Neural cell (in vitro differentiated cells): ENCODE results near the gene SEZ6. TPM values are rescaled to one million over a fixed set of nuclear protein-coding genes. Genes with fewer than 3 reads are reported as not detected.

Experiments used
- H2AFZ ChIP-seq: fragments of 200-600, 300-800 bp; sonication (generic), shearing (Covaris generic); 2 replicates; pipeline ENCODE4 v1.6.0; 2014; ENCODE audit warnings: low read depth, mild to moderate bottlenecking, antibody characterized with exemption, low read length, moderate library complexity
- H3F3A ChIP-seq: fragments of 200-600 bp; shearing (Covaris generic); 2 replicates; pipeline ENCODE4 v1.6.1; 2016; ENCODE audit warnings: mild to moderate bottlenecking, moderate library complexity, mixed read lengths, antibody characterized with exemption, low read length; ENCODE audit not compliant: insufficient read depth, poor library complexity, severe bottlenecking
- H3K27ac ChIP-seq: fragments of 200-600, 300-800 bp; sonication (generic), shearing (Covaris generic); 2 replicates; pipeline ENCODE4 v1.5.1; 2014; ENCODE audit warnings: mild to moderate bottlenecking, low read length, moderate library complexity
- H3K27me3 ChIP-seq: fragments of 300-800, 200-600 bp; sonication (generic), shearing (Covaris generic); 2 replicates; pipeline ENCODE4 v1.6.0; 2014; ENCODE audit warnings: mild to moderate bottlenecking, low read depth, low read length, moderate library complexity; ENCODE audit not compliant: insufficient read depth
- H3K36me3 ChIP-seq: fragments of 300-800, 200-600 bp; sonication (generic), shearing (Covaris generic); 2 replicates; pipeline ENCODE4 v1.5.1; 2014; ENCODE audit warnings: mild to moderate bottlenecking, antibody characterized with exemption, low read length, moderate library complexity; ENCODE audit not compliant: insufficient read depth
- H3K4me2 ChIP-seq: fragments of 300-800, 200-600 bp; sonication (generic), shearing (Covaris generic); 2 replicates; pipeline ENCODE4 v1.6.0; 2014; ENCODE audit warnings: mild to moderate bottlenecking, low read length
- H3K4me3 ChIP-seq: fragments of 300-800, 200-600 bp; sonication (generic), shearing (Covaris generic); 2 replicates; pipeline ENCODE4 v1.5.1; 2014; ENCODE audit warnings: mild to moderate bottlenecking, low read length, moderate library complexity
- H3K79me2 ChIP-seq: fragments of 200-600 bp; shearing (Covaris generic); replicated peaks from 2 replicates; pipeline ENCODE4 v1.6.0; 2014; ENCODE audit warnings: mild to moderate bottlenecking, low read length, moderate library complexity; ENCODE audit not compliant: insufficient read depth
- H3K9ac ChIP-seq: fragments of 300-800, 200-600 bp; sonication (generic), shearing (Covaris generic); 2 replicates; pipeline ENCODE4 v1.6.1; 2016; ENCODE audit warnings: mild to moderate bottlenecking, low read length, mixed read lengths
- H3K9me2 ChIP-seq: fragments of 200-600 bp; shearing (Covaris generic); 2 replicates; pipeline ENCODE4 v1.6.1; 2016; ENCODE audit warnings: mild to moderate bottlenecking, low read length, mixed read lengths; ENCODE audit not compliant: insufficient read depth
- H3K9me3 ChIP-seq: fragments of 200-600, 300-800 bp; sonication (generic), shearing (Covaris generic); 2 replicates; pipeline ENCODE4 v1.6.1; 2016; ENCODE audit warnings: mild to moderate bottlenecking, mixed run types, low read length, moderate library complexity, mixed read lengths
- H4K20me1 ChIP-seq: fragments of 200-600 bp; shearing (Covaris generic); 2 replicates; pipeline ENCODE4 v1.6.1; 2016; ENCODE audit warnings: mild to moderate bottlenecking, mixed run types; ENCODE audit not compliant: insufficient read depth
- CTCF ChIP-seq: fragments of 450-650 bp; IDR thresholded peaks from 2 replicates; pipeline ENCODE4 v1.5.1; 2014; ENCODE audit warnings: antibody characterized with exemption, mild to moderate bottlenecking, moderate library complexity; ENCODE audit not compliant: poor library complexity, severe bottlenecking
- EP300 ChIP-seq: fragments of 450-650 bp; conservative IDR thresholded peaks from 2 replicates; pipeline ENCODE4 v1.6.1; 2014; ENCODE audit warnings: antibody characterized with exemption, mild to moderate bottlenecking, moderate library complexity; ENCODE audit not compliant: poor library complexity, severe bottlenecking
- EZH2 ChIP-seq: fragments of 200-600, 300-800 bp; shearing (Covaris generic), sonication (generic); IDR thresholded peaks from 2 replicates; pipeline ENCODE4 v1.6.1; 2014; ENCODE audit warnings: antibody characterized with exemption, low read length, borderline replicate concordance, mild to moderate bottlenecking; ENCODE audit not compliant: insufficient read depth, poor library complexity, severe bottlenecking
- MXI1 ChIP-seq: fragments of 450-650 bp; conservative IDR thresholded peaks from 2 replicates; pipeline ENCODE4 v1.6.1; 2014; ENCODE audit warnings: antibody characterized with exemption, mild to moderate bottlenecking; ENCODE audit not compliant: poor library complexity, severe bottlenecking
- POLR2AphosphoS5 ChIP-seq: IDR thresholded peaks from 2 replicates; pipeline ENCODE4 v1.6.1; 2012
- RAD21 ChIP-seq: fragments of 450-650 bp; conservative IDR thresholded peaks from 2 replicates; pipeline ENCODE4 v1.6.1; 2014; ENCODE audit warnings: antibody characterized with exemption, mild to moderate bottlenecking, moderate library complexity
- REST ChIP-seq: IDR thresholded peaks from 2 replicates; pipeline ENCODE4 v1.6.1; 2012; ENCODE audit warnings: borderline replicate concordance
- SMC3 ChIP-seq: fragments of 450-650 bp; conservative IDR thresholded peaks from 2 replicates; pipeline ENCODE4 v1.6.1; 2014; ENCODE audit warnings: antibody characterized with exemption, mild to moderate bottlenecking, moderate library complexity; ENCODE audit not compliant: poor library complexity
- TAF1 ChIP-seq: IDR thresholded peaks from 2 replicates; pipeline ENCODE4 v1.6.1; 2012; ENCODE audit warnings: low read depth
- polyA plus RNA-seq: library from polyadenylated mRNA; depleted of rRNA; stranded (reverse); fragments of >200 nt; gene quantifications from 2 replicates; pipeline ENCODE4 v1.2.3, GENCODE V29; 2014

The SEZ6 gene
- polyA plus RNA-seq, 1 donor from 2014 or later = 15.1 TPM

GRCh38 chr17:29042026-29042678 is 36.3 kb upstream of the SEZ6 start:
- H3K79me2 ChIP-seq = no peaks in the 10 kb centered on the region
- peak overlapping the region; percentile 12 for H2AFZ ChIP-seq
- H3K4me2 ChIP-seq = no peak overlapping the region
- peaks cover 3% of the 10 kb centered on the region for H3F3A ChIP-seq
- no peak for TF ChIP-seq TAF1
- no peak for TF ChIP-seq RAD21
- no peak for TF ChIP-seq EP300
- no peak for TF ChIP-seq CTCF
- no peak for TF ChIP-seq SMC3
- TF ChIP-seq REST = no peak
- no peak for TF ChIP-seq EZH2
- no peak for TF ChIP-seq MXI1
- no peak for TF ChIP-seq POLR2AphosphoS5
- H3K9me3 ChIP-seq = no peaks in the 10 kb centered on the region
- H4K20me1 ChIP-seq = no peaks in the 10 kb centered on the region
- no peaks in the 10 kb centered on the region for H3K9me2 ChIP-seq
- no peak overlapping the region for H3K4me3 ChIP-seq
- H3K27me3 ChIP-seq = no peaks in the 10 kb centered on the region
- no peak overlapping the region for H3K27ac ChIP-seq
- H3K9ac ChIP-seq = no peak overlapping the region
- H3K36me3 ChIP-seq = no peaks in the 10 kb centered on the region

GRCh38 chr17:29041571-29041970 is 35.7 kb upstream of the SEZ6 start:
- no peak overlapping the region for H3K4me2 ChIP-seq
- no peak overlapping the region for H3K27ac ChIP-seq
- no peak overlapping the region for H2AFZ ChIP-seq
- H3K4me3 ChIP-seq = no peak overlapping the region
- no peak overlapping the region for H3K9ac ChIP-seq
- TF ChIP-seq CTCF (no peak), POLR2AphosphoS5 (no peak), REST (no peak), RAD21 (no peak), TAF1 (no peak), EZH2 (no peak), SMC3 (no peak), EP300 (no peak), MXI1 (no peak)
- no peaks in the 10 kb centered on the region for H3K9me3 ChIP-seq
- no peaks in the 10 kb centered on the region for H3K36me3 ChIP-seq
- H4K20me1 ChIP-seq = no peaks in the 10 kb centered on the region
- H3K79me2 ChIP-seq = no peaks in the 10 kb centered on the region
- H3K27me3 ChIP-seq = no peaks in the 10 kb centered on the region
- H3F3A ChIP-seq = peaks cover 3% of the 10 kb centered on the region
- no peaks in the 10 kb centered on the region for H3K9me2 ChIP-seq
